ENCODE measurements around the gene ZSWIM8.

DNA sequence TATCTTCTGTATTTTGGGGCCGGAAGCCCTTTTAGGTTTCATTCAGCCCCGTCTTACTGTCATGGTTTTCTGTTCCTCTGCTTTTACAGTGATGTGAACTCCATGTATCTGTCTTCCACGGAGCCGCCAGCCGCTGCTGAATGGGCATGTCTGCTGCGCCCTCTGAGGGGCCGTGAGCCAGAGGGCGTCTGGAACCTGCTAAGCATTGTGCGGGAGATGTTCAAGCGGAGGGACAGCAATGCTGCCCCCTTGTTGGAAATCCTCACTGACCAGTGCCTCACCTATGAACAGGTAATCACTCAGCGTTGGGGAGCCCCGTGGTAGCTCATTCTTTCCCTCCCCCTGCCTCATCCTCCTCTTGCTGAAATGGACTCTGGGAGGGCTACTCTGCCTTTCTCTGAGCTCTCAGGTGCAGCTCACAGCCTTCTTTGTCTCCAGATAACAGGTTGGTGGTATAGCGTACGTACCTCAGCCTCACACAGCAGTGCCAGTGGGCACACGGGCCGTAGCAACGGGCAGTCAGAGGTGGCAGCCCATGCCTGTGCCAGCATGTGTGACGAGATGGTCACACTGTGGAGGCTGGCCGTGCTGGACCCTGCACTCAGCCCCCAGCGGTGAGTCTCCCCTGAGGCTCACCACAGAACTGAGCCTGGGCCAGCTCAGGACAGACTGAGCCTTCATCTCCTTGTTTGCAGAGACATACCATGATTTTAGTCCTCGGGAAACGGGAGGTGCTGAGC lies 5.7 kb downstream of the ZSWIM8 start:
- no peak for TF ChIP-seq EZH2 (IDR thresholded peaks at IDR 0.05; ENCODE audit: insufficient read depth, poor library complexity, severe bottlenecking)
- TF ChIP-seq EZH2phosphoT487 (IDR thresholded peaks at IDR 0.05; ENCODE audit: insufficient read depth, low read depth) = no peak
